GM15510 (cell line): ENCODE results near the gene NXN.

ENCODE experiments used
- POLR2A ChIP-seq: IDR thresholded peaks from 3 replicates; pipeline ENCODE4 v1.6.1; 2011; ENCODE audit warnings: borderline replicate concordance; ENCODE audit not compliant: insufficient read length; ENCODE audit errors: extremely low read depth

Gene NXN

DNA sequence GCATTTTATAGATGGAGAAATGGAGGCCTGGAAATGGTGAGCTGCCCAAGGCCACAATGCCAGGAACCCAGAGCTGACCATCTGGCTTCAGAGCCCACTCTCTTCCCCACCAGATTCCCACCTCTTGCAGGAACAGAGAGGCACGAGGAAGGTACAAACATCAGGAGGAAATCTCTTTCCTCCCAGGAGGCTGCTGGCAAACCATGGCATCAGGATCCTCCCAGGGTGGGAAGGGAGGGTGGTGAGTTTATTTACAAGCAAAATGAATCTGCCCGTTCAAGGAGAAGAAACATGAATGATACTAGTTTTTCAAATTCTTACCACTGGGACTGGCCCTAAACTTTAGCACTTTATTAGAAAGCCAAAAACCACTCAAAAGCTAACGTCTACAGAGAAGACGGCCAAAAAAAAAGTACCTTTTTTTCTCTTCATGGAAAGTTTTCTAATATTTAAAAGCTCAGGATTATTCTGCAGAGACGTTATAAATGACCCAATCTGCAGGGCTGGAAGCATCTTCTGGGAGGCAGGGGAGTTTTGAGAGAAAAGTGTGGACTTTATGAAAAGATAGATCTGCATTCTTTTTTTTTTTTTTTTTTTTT, 79.1 kb downstream of the NXN start:
- no peak for TF ChIP-seq POLR2A

DNA sequence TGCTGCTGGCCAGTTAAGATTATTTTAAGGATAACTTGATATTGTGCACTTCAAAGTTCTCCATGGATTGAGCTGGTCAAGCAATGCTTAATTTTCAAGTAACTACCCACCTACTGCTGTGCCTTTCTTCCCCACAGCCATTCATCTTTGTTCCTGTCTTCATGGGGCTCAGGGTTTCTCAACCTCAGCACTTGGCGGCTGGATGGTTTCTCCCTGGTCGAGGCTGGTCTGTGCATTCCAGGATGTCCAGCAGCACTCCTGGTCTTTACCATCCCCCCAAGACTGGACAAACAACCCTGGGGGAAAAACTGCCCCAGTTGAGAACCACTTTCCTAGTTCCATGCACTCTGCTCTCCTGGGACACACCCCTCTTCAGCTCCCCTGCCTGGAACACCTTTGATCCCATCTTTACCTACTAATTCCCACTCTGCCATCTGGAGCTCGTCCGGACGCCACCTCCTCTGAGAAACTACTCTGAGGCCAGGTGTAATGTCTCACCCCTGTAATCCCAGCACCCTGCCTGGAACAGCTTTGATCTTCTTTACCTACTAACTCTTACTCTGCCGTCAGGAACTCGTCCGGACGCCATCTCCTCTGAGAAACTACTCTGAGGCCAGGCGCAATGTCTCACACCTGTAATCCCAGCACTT, 81.5 kb downstream of the NXN start:
- no peak for TF ChIP-seq POLR2A

DNA sequence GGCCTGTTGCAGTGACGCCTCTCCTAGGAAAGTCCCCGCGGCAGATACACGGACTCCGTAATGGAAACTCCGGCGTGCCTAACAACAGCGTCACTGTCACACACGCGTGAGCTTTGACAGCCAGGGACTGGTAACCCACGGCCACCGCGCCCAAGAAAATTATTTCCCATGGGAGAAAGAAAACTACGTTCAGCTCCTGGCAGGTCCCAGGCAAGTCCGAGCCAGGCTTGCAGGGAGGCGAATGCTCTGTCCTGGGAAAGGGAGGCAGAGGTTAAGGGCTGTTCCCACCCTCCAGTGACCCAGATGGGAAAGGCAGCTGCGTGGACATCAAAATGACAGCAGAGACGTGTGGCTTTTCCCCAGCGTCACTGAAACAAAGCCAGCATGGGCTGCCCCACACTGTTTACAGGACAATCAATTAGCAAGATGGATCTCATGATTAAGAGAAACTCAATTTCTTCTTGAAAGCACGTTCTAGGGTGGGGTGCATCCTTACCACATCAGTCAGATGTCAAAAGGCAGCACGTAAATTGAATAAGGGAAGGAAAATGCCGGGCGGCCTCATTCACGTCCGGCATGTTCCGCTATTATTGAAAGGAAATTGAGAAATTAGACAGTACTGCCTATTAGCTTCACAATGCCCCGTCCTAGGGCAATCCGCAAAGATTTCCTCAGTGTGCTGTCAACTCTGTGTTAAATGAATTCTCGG, 82.5 kb downstream of the NXN start:
- no peak for TF ChIP-seq POLR2A

DNA sequence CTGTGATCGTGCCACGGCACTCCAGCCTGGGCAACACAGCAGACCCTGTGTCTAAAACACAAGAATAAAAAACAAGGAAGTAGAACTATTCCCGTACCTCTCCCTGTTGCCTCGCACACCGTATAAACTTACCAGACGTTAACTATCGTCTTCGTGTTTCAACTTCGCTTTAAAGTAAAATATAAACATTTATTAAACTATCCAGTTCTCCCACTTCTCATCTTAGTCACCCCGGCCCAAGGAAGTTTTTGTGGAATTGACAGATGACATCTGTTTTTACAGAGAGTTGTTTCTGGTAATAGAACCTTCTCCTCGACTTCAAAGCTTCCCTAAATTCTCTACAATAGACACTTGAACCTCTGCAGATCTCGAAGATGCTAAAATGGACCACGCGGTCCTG, 83.1 kb downstream of the NXN start:
- TF ChIP-seq POLR2A: no peak

DNA sequence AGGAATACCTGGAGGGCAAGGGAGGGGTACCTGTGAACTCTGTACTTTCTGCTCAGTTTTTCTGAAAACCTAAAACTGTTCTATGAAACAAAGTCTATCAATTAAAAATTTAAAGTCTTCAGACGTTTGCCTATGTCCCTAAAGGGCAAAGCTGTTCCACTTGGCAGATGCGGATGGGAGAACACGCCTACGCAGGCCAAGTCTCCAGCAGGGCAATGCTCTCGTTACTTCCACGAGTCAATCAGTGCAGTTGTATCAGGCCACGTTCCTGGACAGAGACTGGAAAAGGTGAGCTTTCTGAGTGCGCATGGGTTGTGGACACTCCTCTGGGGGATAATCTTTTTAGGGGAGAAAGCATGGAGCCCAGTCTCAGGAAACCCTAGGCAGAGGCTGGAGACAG, 86.6 kb downstream of the NXN start:
- TF ChIP-seq POLR2A: no peak

DNA sequence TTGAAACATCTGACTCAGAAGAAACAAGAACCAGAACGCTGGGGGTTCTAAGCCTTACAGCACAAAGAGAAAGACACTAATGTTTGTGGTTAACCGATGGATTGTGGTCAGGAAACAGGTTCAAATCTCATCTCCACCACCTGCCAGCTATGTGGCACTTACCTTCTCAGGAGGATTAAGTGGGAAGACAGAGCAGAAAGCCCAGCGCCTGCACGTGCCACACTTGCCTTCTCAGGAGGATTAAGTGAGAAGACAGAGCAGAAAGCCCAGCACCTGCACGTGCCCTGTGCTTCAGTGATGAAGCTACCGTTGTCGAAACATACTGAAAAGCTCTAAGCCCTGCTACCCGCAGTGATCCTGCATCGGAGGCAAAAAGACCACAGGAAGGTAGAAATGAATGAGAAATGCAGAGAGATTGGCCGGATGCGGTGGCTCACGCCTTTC, 90.6 kb downstream of the NXN start:
- TF ChIP-seq POLR2A: no peak

DNA sequence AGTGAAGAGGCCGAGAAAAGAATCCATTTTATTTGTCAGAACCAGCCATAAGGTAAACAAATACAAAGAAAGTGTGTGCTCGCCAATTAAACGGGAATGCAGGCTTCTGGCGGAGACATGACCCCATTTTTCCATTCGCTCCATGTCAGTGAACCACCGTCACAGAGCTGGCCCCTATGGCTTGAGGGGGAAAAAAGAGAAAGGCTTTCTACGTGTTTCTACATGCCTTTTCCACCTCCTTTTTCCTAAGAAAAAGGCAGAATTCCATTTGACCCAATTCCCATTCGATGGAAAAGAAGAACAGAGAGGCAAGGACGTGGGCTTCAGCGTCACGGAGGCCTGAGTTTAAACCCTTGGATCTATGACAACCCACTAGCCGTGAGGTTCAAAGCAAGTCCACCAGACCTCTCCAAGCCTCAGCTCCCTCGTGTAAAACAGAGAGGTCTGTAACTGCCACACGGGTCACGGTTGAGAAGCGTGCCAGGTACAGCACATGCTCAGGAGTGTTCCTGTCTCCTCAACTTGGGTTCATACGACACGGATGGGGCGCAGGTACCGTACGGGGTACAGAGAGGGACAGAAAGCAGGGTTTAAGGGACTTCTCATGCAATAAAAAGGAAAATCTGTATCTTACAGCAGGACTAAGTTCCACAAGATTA, 91.9 kb downstream of the NXN start:
- TF ChIP-seq POLR2A: no peak

DNA sequence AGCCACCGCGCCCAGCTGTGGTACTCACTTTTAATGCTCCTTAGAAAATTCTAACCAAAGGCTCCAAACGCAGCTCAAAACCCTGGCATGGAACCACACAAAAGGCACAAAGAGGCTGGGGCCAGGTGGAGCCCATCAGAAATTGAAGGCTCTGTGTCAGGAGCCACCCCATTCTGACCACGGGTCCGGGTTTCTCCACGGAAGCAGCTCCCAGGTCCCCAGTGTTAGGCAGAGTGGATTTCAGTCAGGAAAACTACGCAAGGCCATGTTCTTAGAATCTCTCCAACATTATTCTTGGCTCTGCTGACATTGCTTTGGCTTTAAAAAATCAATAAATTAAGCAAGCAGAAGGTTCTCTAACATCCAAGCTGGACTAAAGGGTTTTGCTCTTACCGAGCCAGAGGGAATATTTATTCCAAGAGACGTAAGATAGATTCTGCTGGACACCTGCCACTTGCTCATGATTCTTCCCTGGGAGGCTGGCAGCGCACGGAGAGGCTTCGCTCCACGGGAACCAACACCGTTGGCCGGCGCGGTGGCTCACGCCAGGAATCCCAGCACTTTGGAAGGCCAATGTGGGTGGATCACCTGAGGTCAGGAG, 93.5 kb downstream of the NXN start:
- TF ChIP-seq POLR2A: no peak

DNA sequence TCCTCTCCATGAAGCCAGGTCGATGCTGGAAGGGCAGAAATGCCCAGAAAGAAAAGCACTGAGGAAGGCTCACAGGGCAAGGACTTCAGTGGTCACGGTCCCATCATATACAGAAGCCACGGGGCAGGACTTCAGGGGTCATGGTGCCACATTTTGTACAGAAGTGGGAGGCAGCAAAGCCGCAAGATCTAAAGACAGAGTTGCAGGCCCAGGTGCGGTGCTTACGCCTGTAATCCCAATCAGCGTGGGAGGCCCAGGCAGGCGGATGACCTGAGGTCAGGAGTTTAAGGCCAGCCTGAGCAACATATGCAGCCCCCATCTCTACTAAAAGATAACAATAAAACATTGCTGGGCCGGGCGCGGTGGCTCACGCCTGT, 96.0 kb downstream of the NXN start:
- TF ChIP-seq POLR2A: no peak

DNA sequence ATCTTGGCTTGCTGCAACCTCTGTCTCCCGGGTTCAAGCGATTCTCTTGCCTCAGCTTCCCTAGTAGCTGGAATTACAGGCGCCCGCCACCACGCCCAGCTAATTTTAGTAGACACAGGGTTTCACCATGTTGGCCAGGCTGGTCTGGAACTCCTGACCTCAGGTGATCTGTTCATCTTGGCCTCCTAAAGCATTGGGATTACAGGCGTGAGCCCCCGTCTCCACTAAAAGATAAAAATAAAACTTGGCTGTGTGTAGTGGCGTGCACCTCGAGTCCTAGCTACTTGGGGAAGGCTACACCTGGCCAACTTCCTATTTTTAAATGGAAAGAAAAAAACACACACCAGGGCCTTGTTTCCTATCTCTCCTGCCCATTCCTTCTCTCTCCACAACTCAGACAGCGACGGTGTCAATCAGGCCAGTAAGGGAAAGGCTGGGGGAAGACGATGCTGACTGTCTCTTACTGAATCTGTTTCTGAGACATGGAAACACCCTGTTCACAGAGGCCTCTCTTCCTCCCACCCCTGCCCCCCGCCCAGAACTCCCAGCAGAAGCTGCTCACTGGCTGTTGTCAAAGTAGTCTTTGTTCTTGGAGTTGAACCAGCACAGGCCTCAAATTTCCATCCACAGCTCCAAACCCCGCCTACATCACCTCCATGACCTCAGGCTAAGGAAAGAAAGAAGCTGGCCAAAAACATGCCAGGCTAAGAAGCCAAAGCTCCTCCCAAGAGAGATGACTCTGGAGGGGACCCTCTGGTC, 96.6 kb downstream of the NXN start:
- no peak for TF ChIP-seq POLR2A

DNA sequence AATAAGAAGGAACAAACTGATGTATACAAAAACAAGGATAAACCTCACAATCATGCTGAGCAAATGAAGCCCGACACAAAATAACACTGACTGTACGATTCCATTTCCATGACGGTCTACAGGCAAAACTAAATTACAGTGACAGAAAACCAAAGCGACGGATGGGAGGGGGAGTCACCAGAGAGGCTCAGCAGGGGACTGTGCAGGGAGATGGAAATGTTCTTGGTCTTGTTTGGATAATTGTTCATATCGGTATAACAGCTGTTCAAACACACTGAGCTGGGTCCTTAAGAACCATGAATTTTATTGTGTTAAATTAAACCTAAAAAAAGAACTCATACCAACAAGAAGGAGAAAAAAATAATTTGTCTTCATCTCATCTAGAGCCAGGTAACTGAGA, 97.8 kb downstream of the NXN start:
- TF ChIP-seq POLR2A: no peak

DNA sequence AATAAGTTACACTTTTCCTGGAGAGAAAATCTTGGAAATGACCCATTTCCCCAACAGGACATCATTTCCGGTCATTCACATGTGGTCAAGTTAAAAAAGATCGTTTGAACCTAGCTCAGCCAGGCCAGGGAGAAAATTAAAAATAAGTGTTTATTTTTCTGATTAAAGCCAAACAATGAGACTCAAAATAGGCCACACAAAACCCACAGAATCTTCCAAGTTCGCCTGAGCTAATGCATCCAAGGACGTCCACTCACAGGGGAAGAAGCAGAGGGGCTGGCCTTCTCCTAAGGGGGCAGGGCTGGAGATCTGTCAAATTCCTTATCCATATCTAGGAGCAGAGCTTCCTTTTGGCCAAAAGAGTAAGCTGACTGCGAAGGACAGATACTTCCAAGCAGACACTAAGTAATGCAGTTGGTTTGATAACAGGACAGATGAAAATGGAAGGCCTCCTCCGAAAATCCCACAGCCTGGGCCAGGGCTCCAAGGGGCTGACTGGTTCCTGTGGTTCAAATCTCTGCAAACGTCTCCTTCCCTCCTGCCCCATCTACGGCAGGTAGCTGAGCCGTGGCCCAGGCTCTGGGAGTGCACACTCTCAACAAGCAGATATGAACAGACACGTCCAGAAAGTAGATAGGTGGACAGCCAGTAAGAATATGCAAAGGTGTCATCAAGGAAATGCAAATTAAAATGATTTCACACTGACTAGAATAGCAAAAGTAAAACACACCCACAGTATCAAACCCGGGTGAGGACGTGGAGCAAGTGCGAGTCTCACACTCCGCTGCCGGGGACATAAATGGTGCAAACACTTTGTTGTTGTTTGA, 98.9 kb downstream of the NXN start:
- no peak for TF ChIP-seq POLR2A

DNA sequence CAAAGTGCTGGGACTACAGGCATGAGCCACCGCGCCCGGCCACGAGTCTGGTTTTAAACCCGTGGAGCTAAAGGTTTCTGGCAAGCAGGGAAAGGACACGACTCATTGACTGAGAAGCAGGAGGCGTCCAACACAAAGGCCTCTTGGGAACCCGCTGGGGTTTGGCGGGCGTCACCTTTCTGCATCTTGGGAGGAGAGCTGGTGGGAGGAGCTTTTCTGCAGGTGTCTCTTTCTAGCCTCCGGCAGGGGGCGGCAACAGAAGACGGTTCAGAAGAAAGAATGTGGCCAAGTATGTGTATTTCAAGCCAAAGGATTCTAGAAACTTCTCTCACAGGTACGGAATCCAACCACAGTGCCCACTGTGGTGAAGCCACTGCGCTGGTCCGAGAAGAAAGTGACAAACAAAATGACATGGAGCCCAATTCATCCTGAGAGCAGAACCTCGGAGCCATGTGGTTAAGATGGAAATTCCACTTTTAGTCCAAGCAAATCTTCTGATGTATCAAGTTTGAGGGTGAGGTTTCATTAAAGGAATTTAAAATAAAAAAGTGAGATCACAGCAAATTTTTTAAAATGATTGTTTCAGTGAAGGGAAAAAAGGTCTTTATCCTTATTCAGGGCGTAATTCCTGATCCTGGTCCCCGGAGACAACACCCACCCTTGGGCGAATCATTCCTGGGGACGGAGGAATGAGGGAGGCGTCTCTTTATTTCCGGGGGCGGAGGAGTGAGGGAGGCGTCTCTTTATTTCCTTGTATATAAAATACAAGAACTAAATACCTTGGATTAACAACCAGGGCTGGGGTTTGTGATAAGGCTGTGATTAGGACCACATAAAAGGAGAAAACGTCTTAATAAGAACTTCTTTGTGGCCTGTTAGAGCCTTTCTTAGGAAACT, 99.8 kb downstream of the NXN start:
- no peak for TF ChIP-seq POLR2A
